Prostate gland (tissue), 2 donors: Measurements from ENCODE around the gene PGAP6. TPM values are rescaled to one million over a fixed set of nuclear protein-coding genes. Genes with fewer than 3 reads are reported as not detected.

Experiments used
- DNase-seq: peaks from one replicate; pipeline ENCODE4 v3.0.0-alpha.2; 2019; ENCODE audit warnings: low spot score
- H3K27ac ChIP-seq, 2 donors: fragments of 200-600 bp; sonication (generic); 2 replicates each; pipeline ENCODE4 v1.5.1; 2017 to 2019
- H3K27me3 ChIP-seq: fragments of 200-600 bp; sonication (generic); replicated peaks from 2 replicates; pipeline ENCODE4 v1.5.1; 2019; ENCODE audit not compliant: insufficient read depth
- H3K36me3 ChIP-seq, 2 donors: fragments of 200-600 bp; sonication (generic); 1 replicate in 1 of 2; 2 replicates in 1 of 2; pipeline versions ENCODE4 v1.5.1 to v1.8.1; 2017 to 2019
- H3K4me1 ChIP-seq: fragments of 200-600 bp; sonication (generic); replicated peaks from 2 replicates; pipeline ENCODE4 v1.5.1; 2019
- H3K4me3 ChIP-seq, 2 donors: fragments of 200-600 bp; sonication (generic); 2 replicates each; pipeline ENCODE4 v1.5.1; 2017 to 2019
- H3K9me3 ChIP-seq: fragments of 200-600 bp; sonication (generic); 2 replicates; pipeline ENCODE4 v1.5.1; 2017
- CTCF ChIP-seq, 4 experiments: fragments of 200-600 bp in 2 of 4; fragments of 450-650 bp in 2 of 4; sonication (generic) in 2 of 4; IDR thresholded peaks; 1 replicate in 3 of 4; 2 replicates in 1 of 4; pipeline ENCODE4 v1.5.1; 2016 to 2019; ENCODE audit warnings: antibody characterized with exemption in 4 of 4, mild to moderate bottlenecking in 2 of 4, moderate library complexity in 2 of 4
- POLR2A ChIP-seq: fragments of 450-650 bp; IDR thresholded peaks from one replicate; pipeline ENCODE4 v1.6.1; 2016; ENCODE audit warnings: antibody characterized with exemption, mild to moderate bottlenecking
- POLR2AphosphoS5 ChIP-seq: sonication (generic); formaldehyde crosslinking; IDR thresholded peaks from one replicate; pipeline ENCODE4 v1.6.1; 2017; ENCODE audit warnings: antibody characterized with exemption
- WGBS: methylation state at CpG from one replicate; pipeline ENCODE4 v1.1.5; 2018; 5-methylcytosine and 5-hydroxymethylcytosine counted together
- intact Hi-C: fragments of 100-400 bp; cut with DNase I; formaldehyde crosslinking; loops from one replicate; pipeline ENCODE4 v1.14.2; 2022
- total RNA-seq, 2 donors: library from RNA; depleted of rRNA; stranded (reverse); fragments of >200 nt; gene quantifications; one replicate each; pipeline ENCODE4 v1.1.0, GENCODE V29; 2016

The PGAP6 gene
- total RNA-seq, 2 donors from 2014 or later = 36.8 to 207 TPM

GRCh38 chr16:426115-426905 is 44.5 kb upstream of the PGAP6 start:
- no peaks in the 10 kb centered on the region for H3K27me3 ChIP-seq
- TF ChIP-seq POLR2A (no peak), POLR2AphosphoS5 (no peak), CTCF (IDR thresholded peaks at IDR 0.05) (no peak)
- intact Hi-C loops = no loop called here
- no peaks in the 10 kb centered on the region for H3K9me3 ChIP-seq
- under 1% methylated on average over 72 of the region's 97 CpGs for WGBS
- peaks cover 7% of the 10 kb centered on the region for H3K4me1 ChIP-seq
- H3K27ac ChIP-seq = peak overlapping the region; percentile 90 to 96
- H3K36me3 ChIP-seq = no peaks in the 10 kb centered on the region
- no peak for DNase-seq
- peak overlapping the region; percentile 54 to 62 for H3K4me3 ChIP-seq

- Histone ChIP-seq H3K27me3 (no peaks in the 10 kb centered on the region), H3K9me3 (no peaks in the 10 kb centered on the region), H3K27ac (peak overlapping the region; percentile 90 to 96), H3K4me3 (peak overlapping the region; percentile 54 to 62), H3K4me1 (peaks cover 7% of the 10 kb centered on the region), H3K36me3 (no peaks in the 10 kb centered on the region)
- DNase-seq = no peak
- TF ChIP-seq POLR2AphosphoS5 (no peak), CTCF (IDR thresholded peaks at IDR 0.05) (no peak), POLR2A (no peak)
- WGBS = under 1% methylated on average over 59 of the region's 63 CpGs
- intact Hi-C loops = loop anchor here (2.0 kb wide), 1 partner anchor 101 kb away; the partner anchor contains the start of gene CAPN15
Measured at GRCh38 chr16:425740-426114, 43.9 kb upstream of the PGAP6 start.

GRCh38 chr16:425082-425718 is 43.4 kb upstream of the PGAP6 start, which contains the start of gene RAB11FIP3:
Gene RAB11FIP3, plus strand, starts transcription at chr16:425649. Its CDS starts 358 bp downstream, at chr16:426007.
- H3K4me3 ChIP-seq = peak within 1 kb of the TSS; percentile 54 to 62
- no peaks in the 10 kb centered on the region for H3K9me3 ChIP-seq
- peak within 1 kb of the TSS; percentile 90 to 96 for H3K27ac ChIP-seq
- H3K27me3 ChIP-seq = no peaks in the 10 kb centered on the region
- no peaks in the 10 kb centered on the region for H3K36me3 ChIP-seq
- H3K4me1 ChIP-seq = peaks cover 7% of the 10 kb centered on the region
- peak; percentile 78 for DNase-seq
- under 1% methylated on average over 45 of the region's 77 CpGs for WGBS
- intact Hi-C loops = loop anchor here (2.0 kb wide), 1 partner anchor 102 kb away; the partner anchor contains the start of gene CAPN15
- peak; percentile 60 for TF ChIP-seq POLR2A
- peak; percentile 73 for TF ChIP-seq POLR2AphosphoS5
- peak in 3 of 4 experiments; percentile 21 to 31 (median 31) for TF ChIP-seq CTCF (IDR thresholded peaks at IDR 0.05)

GRCh38 chr16:424623-425081 is 42.9 kb upstream of the PGAP6 start:
- peak; percentile 27 for DNase-seq
- peak overlapping the region; percentile 54 to 62 for H3K4me3 ChIP-seq
- no peak for TF ChIP-seq POLR2AphosphoS5
- no peak for TF ChIP-seq CTCF (IDR thresholded peaks at IDR 0.05)
- no peak for TF ChIP-seq POLR2A
- intact Hi-C loops = loop anchor here (2.0 kb wide), 1 partner anchor 102 kb away; the partner anchor contains the start of gene CAPN15
- H3K9me3 ChIP-seq = no peaks in the 10 kb centered on the region
- H3K27ac ChIP-seq = peak overlapping the region; percentile 90 to 96
- H3K4me1 ChIP-seq = peaks cover 7% of the 10 kb centered on the region
- WGBS = 4% methylated on average over 31 of the region's 31 CpGs
- H3K27me3 ChIP-seq = no peaks in the 10 kb centered on the region
- no peaks in the 10 kb centered on the region for H3K36me3 ChIP-seq
